GM12878 (cell line): ENCODE results near the gene MYOCD. TPM values are rescaled to one million over a fixed set of nuclear protein-coding genes. Genes with fewer than 3 reads are reported as not detected.

ENCODE experiments used
- ATAC-seq: fragments of 200-7000 bp; cut with Tn5 transposase; 3 replicates; pipeline ENCODE4 v1.9.1; 2020; ENCODE audit warnings: mild to moderate bottlenecking, moderate library complexity
- BruUV-seq: library from RNA; stranded (reverse); fragments of 400-500 nt; replicated peaks from 2 replicates; lab custom pipeline; 2021; lab: Mats Ljungman, UMichigan
- CTCF ChIA-PET: fragments of 300-600 bp; sonication (Branson Sonifier 250); formaldehyde crosslinking; extraction: SDS; loops from one replicate; lab custom pipeline; 2021; ENCODE audit warnings: inconsistent platforms; lab: Yijun Ruan, JAX
- POLR2A ChIA-PET: fragments of 350-600 bp; formaldehyde crosslinking; extraction: SDS; loops from one replicate; lab custom pipeline; 2021; ENCODE audit warnings: inconsistent platforms; lab: Charles Lee
- RAD21 ChIA-PET: fragments of 300-600 bp; sonication (Branson Sonifier 250); formaldehyde crosslinking; loops from one replicate; lab custom pipeline; 2023; ENCODE audit warnings: antibody characterized with exemption; ENCODE audit not compliant: unreplicated experiment; lab: Charles Lee
- SMC1A ChIA-PET: fragments of 300-600 bp; sonication (Branson Sonifier 250); formaldehyde crosslinking; loops from one replicate; lab custom pipeline; 2023; ENCODE audit not compliant: unreplicated experiment, uncharacterized antibody; lab: Charles Lee
- DNase-seq: peaks from one replicate; pipeline ENCODE4 v3.0.0-alpha.2; 2011; ENCODE audit warnings: low read depth, low spot score
- FAIRE-seq: peaks from 3 replicates; lab custom pipeline; 2011; peaks lifted over from hg19 to GRCh38; lab: Jason Lieb, UNC
- H2AFZ ChIP-seq: 2 replicates; pipeline ENCODE4 v1.6.0; 2011; ENCODE audit warnings: low read depth, low read length, control low read depth; ENCODE audit not compliant: control insufficient read depth
- H3K27ac ChIP-seq: 2 replicates; pipeline ENCODE4 v1.5.1; 2011; ENCODE audit warnings: control low read depth; ENCODE audit not compliant: control insufficient read depth, insufficient read depth
- H3K27me3 ChIP-seq, 2 experiments: replicated peaks in 1 of 2; 2 replicates each; pipeline versions ENCODE4 v1.6.0 to v1.6.1; 2011; ENCODE audit warnings: low read length in 1 of 2; ENCODE audit not compliant: control insufficient read depth in 2 of 2, insufficient read depth in 2 of 2
- H3K36me3 ChIP-seq, 2 experiments: 2 replicates each; pipeline ENCODE4 v1.5.1; 2011; ENCODE audit warnings: low read length in 1 of 2; ENCODE audit not compliant: control insufficient read depth in 2 of 2, insufficient read depth in 2 of 2
- H3K4me1 ChIP-seq: 2 replicates; pipeline ENCODE4 v1.6.1; 2011; ENCODE audit warnings: mild to moderate bottlenecking, low read length, moderate library complexity, mixed read lengths; ENCODE audit not compliant: control insufficient read depth, insufficient read depth
- H3K4me2 ChIP-seq: 2 replicates; pipeline ENCODE4 v1.6.0; 2011; ENCODE audit warnings: control low read depth; ENCODE audit not compliant: control insufficient read depth, insufficient read depth
- H3K4me3 ChIP-seq: fragments of 200-600 bp; sonication (generic); 2 replicates; pipeline ENCODE4 v1.5.1; 2016
- H3K79me2 ChIP-seq: 2 replicates; pipeline ENCODE4 v1.6.0; 2011; ENCODE audit warnings: low read length; ENCODE audit not compliant: control insufficient read depth, insufficient read depth
- H3K9ac ChIP-seq: 2 replicates; pipeline ENCODE4 v1.8.0; 2011; ENCODE audit warnings: low read length, control low read depth, mixed read lengths; ENCODE audit not compliant: control insufficient read depth, insufficient read depth
- H3K9me3 ChIP-seq: replicated peaks from 3 replicates; pipeline ENCODE4 v1.5.1; 2011; ENCODE audit warnings: mild to moderate bottlenecking, low read length; ENCODE audit not compliant: control insufficient read depth, insufficient read depth
- H4K20me1 ChIP-seq: 2 replicates; pipeline ENCODE4 v1.6.0; 2011; ENCODE audit not compliant: control insufficient read depth, insufficient read depth
- CBX3 ChIP-seq: fragments of 200-600 bp; sonication (generic); IDR thresholded peaks from 2 replicates; pipeline ENCODE4 v1.6.1; 2016; ENCODE audit warnings: low read depth, borderline replicate concordance
- CREB1 ChIP-seq: IDR thresholded peaks from 2 replicates; pipeline ENCODE4 v1.6.1; 2012; ENCODE audit warnings: low read depth, mild to moderate bottlenecking, inconsistent platforms
- CREM ChIP-seq: IDR thresholded peaks from 2 replicates; pipeline ENCODE4 v1.6.1; 2014; ENCODE audit warnings: antibody characterized with exemption, low read depth
- GATAD2B ChIP-seq: fragments of 450-650 bp; conservative IDR thresholded peaks from 2 replicates; pipeline ENCODE4 v1.6.1; 2017; ENCODE audit warnings: low read depth, mild to moderate bottlenecking, moderate library complexity
- HDAC6 ChIP-seq: fragments of 200-600 bp; sonication (generic); IDR thresholded peaks from one replicate; pipeline ENCODE4 v1.8.0; 2017; ENCODE audit warnings: antibody characterized with exemption; ENCODE audit not compliant: unreplicated experiment
- MEF2B ChIP-seq: fragments of 450-650 bp; IDR thresholded peaks from 2 replicates; pipeline ENCODE4 v1.6.1; 2018; ENCODE audit warnings: mild to moderate bottlenecking, moderate library complexity; ENCODE audit not compliant: partially characterized antibody, poor library complexity, severe bottlenecking
- MTA2 ChIP-seq: fragments of 450-650 bp; IDR thresholded peaks from 2 replicates; pipeline ENCODE4 v1.6.1; 2016; ENCODE audit warnings: low read depth, mild to moderate bottlenecking, moderate library complexity
- MTA3 ChIP-seq: IDR thresholded peaks from 2 replicates; pipeline ENCODE4 v1.6.1; 2012; ENCODE audit warnings: low read length, inconsistent platforms, borderline replicate concordance
- RB1 ChIP-seq: fragments of 450-650 bp; formaldehyde crosslinking; IDR thresholded peaks from 2 replicates; pipeline ENCODE4 v1.6.1; 2017; ENCODE audit warnings: mild to moderate bottlenecking, borderline replicate concordance
- REST ChIP-seq: IDR thresholded peaks from 2 replicates; pipeline ENCODE4 v1.6.1; 2012; ENCODE audit warnings: mild to moderate bottlenecking, low read depth, low read length
- TBL1XR1 ChIP-seq: IDR thresholded peaks from 2 replicates; pipeline ENCODE4 v1.6.1; 2012; ENCODE audit warnings: low read depth, low read length, improper control_type of control experiment
- ZNF24 ChIP-seq: fragments of 450-650 bp; IDR thresholded peaks from 2 replicates; pipeline ENCODE4 v1.6.1; 2017; ENCODE audit warnings: antibody characterized with exemption, mild to moderate bottlenecking
- ZNF622 ChIP-seq: fragments of 450-650 bp; IDR thresholded peaks from 2 replicates; pipeline ENCODE4 v1.6.1; 2017; ENCODE audit warnings: mild to moderate bottlenecking, inconsistent platforms
- WGBS: methylation state at CpG from one replicate; pipeline ENCODE4 v1.1.6; 2016; ENCODE audit warnings: low lambda C conversion rate; ENCODE audit not compliant: insufficient replicate concordance, insufficient coverage; ENCODE audit errors: missing lambda C conversion rate; 5-methylcytosine and 5-hydroxymethylcytosine counted together
- in situ Hi-C: fragments of 300-500 bp; cut with MboI; formaldehyde crosslinking; loops from 9 replicates; pipeline ENCODE4 v1.14.3; 2018; ENCODE audit warnings: mixed read lengths
- intact Hi-C: fragments of 100-400 bp; cut with micrococcal nuclease; formaldehyde crosslinking; loops from one replicate; pipeline ENCODE4 v1.14.2; 2022; ENCODE audit not compliant: unreplicated experiment
- polyA plus RNA-seq, 11 experiments: library from polyadenylated mRNA; depleted of rRNA in 4 of 11; unstranded in 6 of 11; stranded (reverse) in 5 of 11; fragments of >200 nt; fragmentation: Nextera tagmentation in 4 of 11; fragmentation: Illumina TruSeq in 1 of 11; extraction: Ambion mirVana in 4 of 11; extraction: Trizol in 1 of 11; gene quantifications; 1 replicate in 1 of 11; 2 replicates in 10 of 11; pipeline versions ENCODE4 v1.2.1 to v1.2.3, GENCODE V29; 2011 to 2016; ENCODE audit warnings: inconsistent platforms in 2 of 11, missing spikeins in 2 of 11, low read depth in 1 of 11
- total RNA-seq, 4 experiments: library from RNA; depleted of rRNA in 3 of 4; stranded (reverse); fragments of >200 nt in 3 of 4; fragmentation: Illumina TruSeq in 1 of 4; extraction: Trizol in 1 of 4; gene quantifications; 2 replicates each; pipeline versions ENCODE4 v1.2.1 to v1.2.3, GENCODE V29; 2013 to 2021
- TF ChIP-seq, protein P1 (sequence below): fragments of 450-650 bp; IDR thresholded peaks from 2 replicates; pipeline ENCODE4 v1.6.1; 2017; ENCODE audit warnings: mild to moderate bottlenecking

Gene MYOCD
- total and polyA plus RNA-seq, 10 of the 15 experiments (the other 5 are each of a cell fraction or from before 2014, with no cell fraction given): not detected

- ChIA-PET CTCF (no interaction called here), POLR2A (no interaction called here), SMC1A (interaction anchor here (1.4 kb wide), 1 partner anchor 18 kb away, joined by 4 read pairs; no protein-coding TSS in a partner anchor), RAD21 (no interaction called here)
- Histone ChIP-seq H3K79me2 (no peaks in the 10 kb centered on the region), H3K4me1 (no peaks in the 10 kb centered on the region), H3K4me3 (no peak overlapping the region), H3K4me2 (no peak overlapping the region), H2AFZ (no peak overlapping the region), H4K20me1 (no peaks in the 10 kb centered on the region), H3K27me3 (no peaks in the 10 kb centered on the region), H3K9ac (no peak overlapping the region), H3K9me3 (no peaks in the 10 kb centered on the region), H3K27ac (no peak overlapping the region), H3K36me3 (no peaks in the 10 kb centered on the region)
- no peak for DNase-seq
- BruUV-seq: no TSS peak
- TF ChIP-seq CBX3: no peak
- no peak for TF ChIP-seq MEF2B
- in situ Hi-C loops: no loop called here
- intact Hi-C loops: loop anchor here (10.0 kb wide), 1 partner anchor 331 kb away; no protein-coding TSS in a partner anchor
- WGBS: 47% methylated on average over 3 of the region's 3 CpGs
- FAIRE-seq: no peak
- no peak for ATAC-seq
Observed at GRCh38 chr17:12673788-12674187, 8.1 kb downstream of the MYOCD start.

DNA sequence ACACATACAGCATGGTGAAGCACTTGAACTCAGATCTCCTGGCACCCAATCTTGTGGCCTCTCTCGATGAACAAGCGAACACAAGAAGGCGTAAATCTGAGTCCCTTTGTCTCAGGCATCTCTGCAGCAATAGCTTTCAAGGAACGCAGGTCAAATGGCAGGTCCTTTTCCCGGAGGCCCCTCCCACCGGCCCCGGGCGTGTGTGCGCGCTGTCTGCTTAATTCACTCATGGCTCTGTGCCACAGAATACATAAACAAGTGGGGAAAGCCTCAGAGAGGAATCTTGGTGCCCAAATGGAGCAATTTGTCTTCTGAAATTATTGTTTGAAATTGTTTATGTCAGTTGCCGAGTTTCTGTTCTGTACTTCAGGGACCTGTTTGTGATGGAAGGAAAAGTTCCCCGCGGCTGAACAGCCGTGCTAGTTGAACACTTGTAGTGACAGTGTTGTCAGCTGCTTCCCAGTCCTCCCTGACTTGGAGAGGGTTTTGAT is 14.8 kb downstream of the MYOCD start:
- ATAC-seq: no peak
- no peak for DNase-seq
- Histone ChIP-seq H3K9ac (no peak overlapping the region), H4K20me1 (no peaks in the 10 kb centered on the region; the same call in 1 of the 2 replicates), H2AFZ (no peak overlapping the region), H3K27ac (no peak overlapping the region), H3K36me3 (no peaks in the 10 kb centered on the region), H3K9me3 (no peaks in the 10 kb centered on the region), H3K4me1 (no peaks in the 10 kb centered on the region), H3K79me2 (no peaks in the 10 kb centered on the region), H3K27me3 (no peaks in the 10 kb centered on the region), H3K4me3 (no peak overlapping the region), H3K4me2 (no peak overlapping the region)
- SMC1A ChIA-PET: no interaction called here
- 63% methylated on average over 14 of the region's 14 CpGs for WGBS
- POLR2A ChIA-PET: no interaction called here
- in situ Hi-C loops (no loop called here), intact Hi-C loops (loop anchor here (10.0 kb wide), 1 partner anchor 76 kb away; no protein-coding TSS in a partner anchor)
- RAD21 ChIA-PET: no interaction called here
- FAIRE-seq: no peak
- CTCF ChIA-PET: interaction anchor here (1.5 kb wide), 1 partner anchor 325 kb away, joined by 3 read pairs; no protein-coding TSS in a partner anchor
- BruUV-seq: no TSS peak
- TF ChIP-seq MTA3 (no peak), ZNF24 (no peak), ZNF622 (no peak), MTA2 (no peak), HDAC6 (no peak), GATAD2B (no peak), REST (no peak), CREB1 (no peak), RB1 (no peak), TBL1XR1 (no peak), CREM (no peak)
- TF ChIP-seq, protein P1, sequence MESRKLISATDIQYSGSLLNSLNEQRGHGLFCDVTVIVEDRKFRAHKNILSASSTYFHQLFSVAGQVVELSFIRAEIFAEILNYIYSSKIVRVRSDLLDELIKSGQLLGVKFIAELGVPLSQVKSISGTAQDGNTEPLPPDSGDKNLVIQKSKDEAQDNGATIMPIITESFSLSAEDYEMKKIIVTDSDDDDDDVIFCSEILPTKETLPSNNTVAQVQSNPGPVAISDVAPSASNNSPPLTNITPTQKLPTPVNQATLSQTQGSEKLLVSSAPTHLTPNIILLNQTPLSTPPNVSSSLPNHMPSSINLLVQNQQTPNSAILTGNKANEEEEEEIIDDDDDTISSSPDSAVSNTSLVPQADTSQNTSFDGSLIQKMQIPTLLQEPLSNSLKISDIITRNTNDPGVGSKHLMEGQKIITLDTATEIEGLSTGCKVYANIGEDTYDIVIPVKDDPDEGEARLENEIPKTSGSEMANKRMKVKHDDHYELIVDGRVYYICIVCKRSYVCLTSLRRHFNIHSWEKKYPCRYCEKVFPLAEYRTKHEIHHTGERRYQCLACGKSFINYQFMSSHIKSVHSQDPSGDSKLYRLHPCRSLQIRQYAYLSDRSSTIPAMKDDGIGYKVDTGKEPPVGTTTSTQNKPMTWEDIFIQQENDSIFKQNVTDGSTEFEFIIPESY: no peak
